AG04450 (cell line): ENCODE measurements around the gene PLOD2. TPM values are rescaled to one million over a fixed set of nuclear protein-coding genes. Genes with fewer than 3 reads are reported as not detected.

Experiments
- CTCF ChIA-PET: fragments of 300-600, 350-600 bp; formaldehyde crosslinking; extraction: SDS; loops from one replicate; lab custom pipeline; 2022; ENCODE audit warnings: antibody characterized with exemption, inconsistent platforms; lab: Charles Lee
- POLR2A ChIA-PET: fragments of 350-600 bp; formaldehyde crosslinking; extraction: SDS; loops from one replicate; lab custom pipeline; 2021; ENCODE audit warnings: antibody characterized with exemption, inconsistent platforms; lab: Yijun Ruan, JAX
- DNase-seq: peaks from one replicate; pipeline ENCODE4 v3.0.0-alpha.2; 2011; ENCODE audit warnings: low read depth, low spot score
- H3K27ac ChIP-seq: one replicate; pipeline ENCODE4 v1.5.1; 2012; ENCODE audit warnings: low read depth, low read length, control low read depth
- H3K27me3 ChIP-seq: one replicate; pipeline ENCODE4 v1.6.0; 2012; ENCODE audit warnings: low read length; ENCODE audit not compliant: control insufficient read depth, insufficient read depth
- H3K4me3 ChIP-seq: 2 replicates; pipeline ENCODE4 v1.5.1; 2011; ENCODE audit warnings: mild to moderate bottlenecking, low read depth, low read length, control low read depth
- H3K9me3 ChIP-seq: 2 replicates; pipeline ENCODE4 v1.5.1; 2012; ENCODE audit warnings: low read length; ENCODE audit not compliant: control insufficient read depth, insufficient read depth
- CTCF ChIP-seq: IDR thresholded peaks from 2 replicates; pipeline ENCODE4 v1.5.1; 2011; ENCODE audit warnings: low read depth, low read length, control low read depth, inconsistent platforms
- polyA plus RNA-seq: library from polyadenylated mRNA; depleted of rRNA; stranded (reverse); fragments of >200 nt; gene quantifications from 2 replicates; pipeline ENCODE4 v1.2.3, GENCODE V29; 2011

Gene PLOD2
- polyA plus RNA-seq, 1 experiment = 88.9 TPM

DNA sequence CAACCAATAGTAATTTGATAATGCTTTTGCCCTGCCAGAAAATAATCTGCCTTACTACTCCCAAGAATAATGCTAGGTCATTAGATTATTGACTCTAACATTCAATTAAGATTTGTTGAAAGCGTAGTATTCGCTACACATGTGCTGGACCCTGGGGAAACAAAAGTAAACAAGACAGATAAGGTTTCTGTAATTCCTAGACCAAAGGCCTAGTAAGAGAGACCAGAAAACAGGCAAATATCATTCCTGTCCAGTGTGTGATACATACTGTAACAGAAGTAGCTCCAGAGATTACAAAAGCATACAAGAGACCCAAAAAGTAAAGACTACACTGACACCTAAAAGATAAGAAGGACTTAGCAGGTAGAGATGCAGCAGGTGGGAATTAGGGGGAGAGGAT, 60.8 kb downstream of the PLOD2 start:
- no peak for TF ChIP-seq CTCF
- Histone ChIP-seq H3K9me3 (no peaks in the 10 kb centered on the region), H3K27ac (no peak overlapping the region), H3K4me3 (no peak overlapping the region), H3K27me3 (no peaks in the 10 kb centered on the region)
- POLR2A ChIA-PET = no interaction called here
- no peak for DNase-seq
- CTCF ChIA-PET = no interaction called here

DNA sequence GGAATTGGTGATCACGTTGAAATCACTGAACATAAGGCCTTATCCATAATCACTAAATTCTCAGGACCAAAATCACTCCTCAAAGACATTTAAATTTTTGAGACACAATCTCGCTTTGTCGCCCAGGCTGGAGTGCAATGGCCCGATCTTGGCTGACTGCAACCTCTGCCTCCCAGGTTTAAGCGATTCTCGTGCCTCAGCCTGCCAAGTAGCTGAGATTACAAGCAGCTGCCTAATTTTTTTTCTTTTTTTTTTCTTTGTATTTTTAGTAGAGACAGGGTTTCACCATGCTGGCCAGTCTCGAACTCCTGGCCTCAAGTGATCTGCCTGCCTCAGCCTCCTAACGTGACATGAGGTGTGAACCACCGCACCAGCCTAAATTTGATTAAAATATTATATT, 61.7 kb downstream of the PLOD2 start:
- no peak for TF ChIP-seq CTCF
- Histone ChIP-seq H3K27ac (no peak overlapping the region), H3K4me3 (no peak overlapping the region), H3K9me3 (no peaks in the 10 kb centered on the region), H3K27me3 (no peaks in the 10 kb centered on the region)
- ChIA-PET CTCF (interaction anchor here (1.7 kb wide), 1 partner anchor 34 kb away, joined by 6 read pairs; no protein-coding TSS in a partner anchor), POLR2A (no interaction called here)
- DNase-seq = no peak

DNA sequence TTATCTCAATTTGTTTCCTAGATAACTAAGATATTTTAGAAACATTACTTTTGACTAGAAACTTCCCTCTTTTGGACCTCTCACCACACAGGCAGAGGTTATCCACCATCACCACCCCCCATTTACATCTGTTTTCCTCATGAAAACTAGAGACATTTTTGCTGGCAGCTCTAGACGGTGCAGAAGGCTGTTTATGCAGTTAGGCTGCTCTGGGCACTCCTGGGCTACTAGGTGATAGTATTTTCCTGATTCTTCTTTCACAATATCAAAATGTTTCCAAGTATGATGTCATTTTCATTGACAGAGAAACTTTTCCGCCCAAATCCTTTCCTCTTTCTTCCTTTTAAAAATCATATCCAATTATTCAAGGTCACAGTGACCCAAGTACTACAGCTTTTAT, 67.1 kb downstream of the PLOD2 start:
- CTCF ChIA-PET = no interaction called here
- Histone ChIP-seq H3K27me3 (no peaks in the 10 kb centered on the region), H3K27ac (no peak overlapping the region), H3K9me3 (no peaks in the 10 kb centered on the region), H3K4me3 (no peak overlapping the region)
- TF ChIP-seq CTCF = no peak
- POLR2A ChIA-PET = no interaction called here
- DNase-seq = no peak

- no peak for TF ChIP-seq CTCF
- no peaks in the 10 kb centered on the region for H3K27me3 ChIP-seq
- ChIA-PET CTCF (interaction anchor here (1.2 kb wide), 1 partner anchor 65 kb away, joined by 3 read pairs; no protein-coding TSS in a partner anchor), POLR2A (no interaction called here)
- H3K9me3 ChIP-seq = no peaks in the 10 kb centered on the region
- H3K27ac ChIP-seq = no peak overlapping the region
- no peak overlapping the region for H3K4me3 ChIP-seq
- DNase-seq = no peak
Measured at GRCh38 chr3:146092230-146092629, 68.8 kb downstream of the PLOD2 start.

DNA sequence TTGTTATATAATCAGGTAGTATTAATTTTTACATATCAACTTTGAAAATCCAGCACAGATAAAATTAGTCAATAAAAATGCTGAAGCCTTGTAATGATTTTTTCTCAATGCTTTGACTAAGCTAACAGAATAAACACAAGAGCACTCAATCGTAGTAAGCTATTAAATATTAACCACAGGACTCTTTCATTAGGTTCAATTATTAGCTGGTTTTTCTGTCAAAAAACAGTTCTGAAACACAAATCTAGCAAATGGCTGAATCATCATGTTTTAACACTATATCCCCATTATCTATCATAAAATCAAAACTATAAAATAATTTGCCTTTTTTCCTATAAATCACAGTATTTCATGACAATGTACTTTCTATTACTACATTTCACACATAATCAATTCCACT, 69.6 kb downstream of the PLOD2 start:
- Histone ChIP-seq H3K4me3 (no peak overlapping the region), H3K27ac (no peak overlapping the region), H3K27me3 (no peaks in the 10 kb centered on the region), H3K9me3 (no peaks in the 10 kb centered on the region)
- CTCF ChIA-PET = interaction anchor here (0.7 kb wide), 1 partner anchor 94 kb away, joined by 3 read pairs; no protein-coding TSS in a partner anchor
- POLR2A ChIA-PET = no interaction called here
- no peak for TF ChIP-seq CTCF
- no peak for DNase-seq
